DND-41 (cell line): ENCODE measurements around the gene HSPA4L.

ENCODE experiments used
- EZH2 ChIP-seq: IDR thresholded peaks from 3 replicates; pipeline ENCODE4 v1.6.1; 2012; ENCODE audit warnings: borderline replicate concordance, low read depth, mild to moderate bottlenecking, moderate library complexity, low read length, inconsistent platforms; ENCODE audit not compliant: severe bottlenecking
- TF ChIP-seq, protein P1 (sequence below): IDR thresholded peaks from 2 replicates; pipeline ENCODE4 v1.5.1; 2012; ENCODE audit warnings: borderline replicate concordance, low read length, moderate library complexity, mild to moderate bottlenecking; ENCODE audit not compliant: poor library complexity, severe bottlenecking; ENCODE audit errors: extremely low read depth

DNA sequence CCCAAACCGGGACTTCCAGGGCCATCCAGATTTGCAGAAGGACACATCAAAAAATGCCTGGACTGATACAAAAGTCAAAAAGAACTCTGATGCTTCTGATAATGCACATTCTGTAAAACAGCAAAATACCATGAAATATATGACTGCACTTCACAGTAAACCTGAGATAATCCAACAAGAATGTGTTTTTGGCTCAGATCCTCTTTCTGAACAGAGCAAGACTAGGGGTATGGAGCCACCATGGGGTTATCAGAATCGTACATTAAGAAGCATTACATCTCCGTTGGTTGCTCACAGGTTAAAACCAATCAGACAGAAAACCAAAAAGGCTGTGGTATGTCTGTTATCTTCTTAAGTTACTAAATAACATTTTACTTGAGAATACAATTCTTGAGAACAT, 107.8 kb downstream of the HSPA4L start:
- TF ChIP-seq, protein P1, sequence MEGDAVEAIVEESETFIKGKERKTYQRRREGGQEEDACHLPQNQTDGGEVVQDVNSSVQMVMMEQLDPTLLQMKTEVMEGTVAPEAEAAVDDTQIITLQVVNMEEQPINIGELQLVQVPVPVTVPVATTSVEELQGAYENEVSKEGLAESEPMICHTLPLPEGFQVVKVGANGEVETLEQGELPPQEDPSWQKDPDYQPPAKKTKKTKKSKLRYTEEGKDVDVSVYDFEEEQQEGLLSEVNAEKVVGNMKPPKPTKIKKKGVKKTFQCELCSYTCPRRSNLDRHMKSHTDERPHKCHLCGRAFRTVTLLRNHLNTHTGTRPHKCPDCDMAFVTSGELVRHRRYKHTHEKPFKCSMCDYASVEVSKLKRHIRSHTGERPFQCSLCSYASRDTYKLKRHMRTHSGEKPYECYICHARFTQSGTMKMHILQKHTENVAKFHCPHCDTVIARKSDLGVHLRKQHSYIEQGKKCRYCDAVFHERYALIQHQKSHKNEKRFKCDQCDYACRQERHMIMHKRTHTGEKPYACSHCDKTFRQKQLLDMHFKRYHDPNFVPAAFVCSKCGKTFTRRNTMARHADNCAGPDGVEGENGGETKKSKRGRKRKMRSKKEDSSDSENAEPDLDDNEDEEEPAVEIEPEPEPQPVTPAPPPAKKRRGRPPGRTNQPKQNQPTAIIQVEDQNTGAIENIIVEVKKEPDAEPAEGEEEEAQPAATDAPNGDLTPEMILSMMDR: no peak
- no peak for TF ChIP-seq EZH2
